Middle frontal gyrus (tissue), 1 donor: Measurements from ENCODE around the gene SERAC1.
"Not testable (repeated sequence)": the region's sequence is repeated elsewhere in the genome, so short reads cannot be mapped to it uniquely, and the experiment has no call there.

Experiments
- DNase-seq: peaks from one replicate; pipeline ENCODE4 v3.0.0-alpha.2; 2015; ENCODE audit warnings: low spot score; ENCODE audit errors: extremely low spot score

Gene SERAC1

GRCh38 chr6:158168040-158168289 is at the start of gene SERAC1:
TSS of gene SERAC1 (minus strand) at chr6:158168262. CDS start at chr6:158158363, 9,899 bp downstream.
- DNase-seq = no peak

GRCh38 chr6:158213925-158214674 is 46.0 kb upstream of the SERAC1 start:
- peak; percentile 57 for DNase-seq

- no peak for DNase-seq
These were observed 43.4 kb upstream of the SERAC1 start for GRCh38 chr6:158211273-158212055.

- DNase-seq = not testable (repeated sequence)
These were observed 41.7 kb upstream of the SERAC1 start for GRCh38 chr6:158209582-158210333.

- not testable (repeated sequence) for DNase-seq
These were observed 40.4 kb upstream of the SERAC1 start for GRCh38 chr6:158208226-158209030.

GRCh38 chr6:158207422-158207788 is 39.3 kb upstream of the SERAC1 start:
- no peak for DNase-seq

GRCh38 chr6:158206740-158207421 is 38.8 kb upstream of the SERAC1 start:
- DNase-seq = no peak

GRCh38 chr6:158205169-158205944 is 37.3 kb upstream of the SERAC1 start:
- DNase-seq = no peak

GRCh38 chr6:158198461-158198860 is 30.4 kb upstream of the SERAC1 start:
- DNase-seq = no peak

GRCh38 chr6:158194487-158195280 is 26.6 kb upstream of the SERAC1 start:
- DNase-seq = no peak

- no peak for DNase-seq
These were observed 23.7 kb upstream of the SERAC1 start for GRCh38 chr6:158191761-158192160.

- DNase-seq = no peak
These were observed 23.0 kb upstream of the SERAC1 start for GRCh38 chr6:158191032-158191431.

- no peak for DNase-seq
These were observed 20.5 kb upstream of the SERAC1 start for GRCh38 chr6:158188591-158188990.

GRCh38 chr6:158185729-158186456 is 17.8 kb upstream of the SERAC1 start:
- no peak for DNase-seq

- DNase-seq = no peak
These were observed 16.5 kb upstream of the SERAC1 start for GRCh38 chr6:158184608-158185007.

GRCh38 chr6:158183174-158183972 is 15.3 kb upstream of the SERAC1 start:
- not testable (repeated sequence) for DNase-seq

GRCh38 chr6:158177712-158178111 is 9.7 kb upstream of the SERAC1 start:
- not testable (repeated sequence) for DNase-seq

GRCh38 chr6:158175111-158175510 is 7.0 kb upstream of the SERAC1 start:
- no peak for DNase-seq
